GM18508 (cell line): ENCODE results near the gene DGCR8.
"Not testable (repeated sequence)": the region's sequence is repeated elsewhere in the genome, so short reads cannot be mapped to it uniquely, and the experiment has no call there.

Source experiments
- ATAC-seq: cut with Tn5 transposase; IDR thresholded peaks from one replicate; pipeline ENCODE4 v1.9.1; 2021; ENCODE audit warnings: moderate number of reproducible peaks; ENCODE audit not compliant: insufficient read depth, unreplicated experiment

Gene DGCR8

GRCh38 chr22:20147237-20147988 lies 67.4 kb downstream of the DGCR8 start:
- no peak for ATAC-seq

- no peak for ATAC-seq
Measured at GRCh38 chr22:20148414-20148813, 68.4 kb downstream of the DGCR8 start.

DNA sequence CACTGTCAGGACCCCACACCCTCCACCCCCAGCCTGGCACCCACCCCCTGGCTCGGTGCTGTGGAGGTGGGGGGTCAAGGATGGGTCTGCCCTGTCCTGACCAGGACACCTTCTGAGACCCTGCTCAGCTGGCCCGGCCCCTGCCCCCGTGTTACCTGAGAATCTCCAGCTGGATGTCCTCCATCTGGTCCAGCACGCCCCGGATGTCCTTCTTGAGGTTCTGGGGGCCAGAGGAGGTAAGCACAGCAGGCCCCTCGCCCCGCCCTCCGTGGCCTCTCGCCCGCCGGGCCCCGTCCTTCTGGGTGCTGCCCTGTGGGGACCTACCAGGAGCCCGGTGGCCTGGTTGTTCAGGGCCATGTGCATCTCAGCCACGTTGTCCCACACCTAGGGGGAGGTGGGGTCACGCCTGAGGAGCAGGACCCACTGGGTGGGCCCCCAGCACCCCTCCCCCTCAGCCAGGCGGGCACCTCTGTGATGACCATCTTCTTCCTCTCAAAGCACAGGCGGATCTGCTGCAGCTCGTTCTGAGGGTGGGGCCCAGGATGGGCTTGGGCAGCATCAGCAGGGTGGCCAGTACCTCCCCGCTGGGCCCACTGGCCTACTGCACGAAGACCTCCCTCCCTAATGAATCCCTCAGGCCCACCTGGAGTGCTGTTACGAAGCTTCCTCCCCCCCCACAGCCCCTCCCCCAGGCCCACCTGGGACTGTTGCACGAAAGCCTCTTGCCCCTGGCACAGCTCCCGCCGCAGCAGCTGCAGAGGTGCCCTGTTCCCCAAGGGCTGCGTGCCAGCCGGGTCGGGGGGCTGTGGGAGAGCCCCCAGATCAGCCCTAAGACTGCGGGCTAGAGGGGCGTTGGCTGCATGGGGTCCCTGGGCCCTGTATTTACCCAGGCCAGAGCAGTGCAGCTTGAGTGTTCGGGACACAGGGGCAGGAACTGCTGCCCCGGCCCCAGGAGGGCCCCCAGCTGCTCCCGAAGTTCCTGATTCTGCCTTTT lies 69.5 kb downstream of the DGCR8 start:
- ATAC-seq = no peak

DNA sequence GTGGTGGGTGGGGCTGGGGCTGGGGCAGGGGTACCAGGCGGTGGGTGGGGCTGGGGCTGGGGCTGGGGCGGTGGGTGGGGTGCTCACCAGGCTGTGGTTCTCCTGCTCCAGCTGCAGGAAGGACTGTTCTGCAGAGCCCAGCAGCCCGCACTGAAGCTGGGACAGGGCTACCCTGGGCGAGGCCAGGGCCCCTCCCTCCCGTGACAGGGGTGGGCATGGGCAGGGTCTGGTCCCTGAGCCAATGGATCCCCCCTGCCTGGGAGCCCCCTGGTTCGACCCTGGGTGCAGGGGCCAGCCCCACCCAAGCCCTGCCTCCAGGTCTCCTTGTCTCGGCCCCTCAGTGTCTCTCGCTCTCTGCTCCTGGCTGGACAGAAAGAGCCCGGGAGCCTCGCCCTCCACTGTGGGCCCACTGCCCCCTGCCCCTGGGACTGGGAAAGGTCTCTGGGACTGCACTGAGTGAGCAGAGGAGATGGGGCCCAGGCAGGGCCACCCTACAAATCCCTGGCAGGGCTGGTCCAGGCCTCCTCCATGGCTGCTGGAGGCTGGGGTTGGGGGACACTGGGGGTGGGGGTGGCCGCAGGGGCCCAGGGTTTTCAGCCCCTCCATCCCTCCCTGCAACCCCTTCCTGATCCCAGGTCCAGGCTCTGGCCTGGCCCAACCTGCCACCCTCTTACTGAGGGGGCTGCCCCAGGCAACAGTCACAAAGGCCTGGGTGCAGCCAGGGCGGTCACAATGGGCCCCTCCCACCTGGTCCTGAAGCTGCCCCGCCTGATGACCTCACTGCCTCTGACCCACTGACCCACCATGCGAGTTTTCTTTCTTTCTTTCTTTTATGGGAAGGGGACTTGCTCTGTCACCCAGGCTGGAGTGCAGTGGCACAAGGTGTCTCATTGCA lies 70.6 kb downstream of the DGCR8 start, which contains the start of gene CCDC188:
Gene CCDC188 (minus strand): TSS at position 675 of the 895 bp plus-strand sequence. CDS start 69 bp downstream, at position 606.
- ATAC-seq = no peak

DNA sequence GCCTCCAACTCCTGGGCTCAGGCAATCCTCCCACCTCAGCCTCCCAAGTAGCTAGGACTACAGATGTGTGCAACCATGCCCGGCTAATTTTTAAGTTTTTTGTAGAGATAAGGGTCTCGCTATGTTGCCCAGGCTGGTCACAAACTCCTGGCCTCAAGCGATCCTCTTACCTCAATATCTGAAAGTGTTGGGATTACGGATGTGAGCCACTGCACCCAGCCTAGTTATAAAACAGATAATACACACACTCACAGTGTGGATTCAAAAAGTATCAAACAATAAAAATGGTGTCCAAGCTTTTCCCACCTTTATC lies 71.2 kb downstream of the DGCR8 start:
- ATAC-seq = no peak

DNA sequence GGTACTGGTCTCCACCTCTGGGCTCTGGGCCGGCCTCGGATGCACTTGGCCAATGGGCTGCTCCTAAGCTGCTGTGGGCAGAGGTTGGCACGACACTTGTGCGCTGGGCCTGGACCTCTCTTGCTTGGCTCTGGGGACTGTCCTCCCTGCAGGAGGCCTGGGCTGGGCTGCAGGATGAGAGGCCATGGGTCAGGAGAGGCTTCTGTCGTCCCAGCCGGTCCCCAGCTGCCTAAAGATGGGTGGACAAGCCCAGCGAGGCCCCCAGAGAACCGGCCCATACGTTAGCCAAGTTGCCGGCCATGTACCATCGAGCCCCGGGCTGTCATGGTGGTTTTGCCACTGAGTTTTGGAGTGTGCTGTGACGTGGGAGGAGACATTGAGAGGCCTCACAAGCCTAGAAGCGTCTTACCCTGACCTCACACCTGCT lies 72.4 kb downstream of the DGCR8 start:
- no peak for ATAC-seq

- ATAC-seq = no peak
Measured at GRCh38 chr22:20153945-20154344, 73.9 kb downstream of the DGCR8 start.

DNA sequence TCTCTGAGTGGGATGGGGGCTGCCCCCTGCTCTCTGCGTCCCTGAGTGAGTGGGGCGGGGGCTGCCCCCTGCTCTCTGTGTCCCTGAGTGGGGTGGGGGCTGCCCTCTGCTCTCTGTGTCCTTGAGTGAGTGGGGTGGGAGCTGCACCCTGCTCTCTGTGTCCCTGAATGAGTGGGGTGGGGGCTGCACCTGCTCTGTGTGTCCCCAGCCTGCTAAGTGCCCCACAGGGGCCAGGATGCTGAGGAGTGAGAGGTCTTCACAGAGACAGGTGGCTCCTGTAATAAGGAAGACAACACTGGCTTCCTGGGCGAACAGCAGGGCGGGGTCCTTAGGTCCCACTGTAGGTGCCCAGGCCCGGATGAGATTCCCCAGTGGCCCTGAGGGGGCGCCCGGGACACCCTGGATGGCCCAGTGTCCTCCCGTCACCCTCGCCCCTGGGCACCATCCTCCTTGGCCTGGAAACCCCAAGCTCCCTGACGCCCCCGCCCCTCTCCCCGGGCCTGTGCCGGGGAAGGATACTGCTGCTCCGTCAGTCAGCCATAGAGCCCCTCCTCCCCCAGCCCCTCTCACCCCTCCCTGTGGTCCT lies 74.7 kb downstream of the DGCR8 start:
- no peak for ATAC-seq

DNA sequence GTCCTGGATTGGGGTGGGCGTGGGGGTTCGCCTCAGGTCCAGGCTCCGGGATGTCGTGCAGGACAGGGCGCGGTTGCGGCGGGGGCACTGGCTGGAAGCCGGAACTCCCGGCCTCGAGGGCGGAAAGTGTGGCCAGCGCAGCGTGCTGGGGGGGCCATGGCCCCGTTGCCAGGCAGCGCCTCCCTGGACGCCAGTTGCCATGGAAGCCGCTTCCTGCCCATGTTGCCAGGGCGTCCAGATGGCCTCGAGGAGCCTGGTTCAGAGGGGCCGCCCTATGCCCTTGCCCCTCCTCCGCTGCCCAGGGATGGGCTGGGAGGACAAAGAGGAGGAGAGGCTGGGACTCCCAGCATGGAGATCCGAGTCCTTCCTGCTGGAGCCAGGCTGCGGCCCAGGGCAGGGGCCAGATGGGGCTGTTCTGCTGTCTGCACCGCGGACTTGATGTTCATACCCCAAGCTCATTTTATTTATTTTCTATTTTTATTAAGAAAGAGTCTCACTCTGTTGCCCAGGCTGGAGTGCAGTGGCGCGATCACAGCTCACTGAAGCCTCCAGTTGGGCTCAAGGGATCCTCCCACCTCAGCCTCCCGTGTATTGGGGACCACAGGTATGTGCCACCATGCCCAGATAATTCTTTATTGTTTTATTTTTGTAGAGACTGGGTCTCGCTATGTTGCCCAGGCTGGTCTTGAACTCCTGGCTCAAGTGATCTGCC lies 75.4 kb downstream of the DGCR8 start:
- no peak for ATAC-seq

DNA sequence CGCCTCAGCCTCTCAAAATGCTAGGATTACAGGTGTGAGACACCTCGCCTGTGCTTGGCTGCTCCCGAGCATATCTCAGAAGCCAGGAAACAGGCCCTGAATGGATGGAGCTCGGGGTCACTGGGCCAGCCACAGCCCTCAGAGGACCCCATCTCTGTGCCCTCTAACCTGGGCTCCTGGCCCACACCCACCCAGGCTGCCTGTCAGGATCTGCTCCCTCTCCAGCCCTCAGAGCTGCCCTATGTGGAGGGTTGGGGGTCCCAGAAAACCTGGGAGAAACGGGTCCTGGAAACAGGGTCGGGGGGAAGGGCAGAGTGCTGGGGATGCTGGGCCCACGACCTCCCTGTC lies 76.0 kb downstream of the DGCR8 start:
- ATAC-seq = no peak

DNA sequence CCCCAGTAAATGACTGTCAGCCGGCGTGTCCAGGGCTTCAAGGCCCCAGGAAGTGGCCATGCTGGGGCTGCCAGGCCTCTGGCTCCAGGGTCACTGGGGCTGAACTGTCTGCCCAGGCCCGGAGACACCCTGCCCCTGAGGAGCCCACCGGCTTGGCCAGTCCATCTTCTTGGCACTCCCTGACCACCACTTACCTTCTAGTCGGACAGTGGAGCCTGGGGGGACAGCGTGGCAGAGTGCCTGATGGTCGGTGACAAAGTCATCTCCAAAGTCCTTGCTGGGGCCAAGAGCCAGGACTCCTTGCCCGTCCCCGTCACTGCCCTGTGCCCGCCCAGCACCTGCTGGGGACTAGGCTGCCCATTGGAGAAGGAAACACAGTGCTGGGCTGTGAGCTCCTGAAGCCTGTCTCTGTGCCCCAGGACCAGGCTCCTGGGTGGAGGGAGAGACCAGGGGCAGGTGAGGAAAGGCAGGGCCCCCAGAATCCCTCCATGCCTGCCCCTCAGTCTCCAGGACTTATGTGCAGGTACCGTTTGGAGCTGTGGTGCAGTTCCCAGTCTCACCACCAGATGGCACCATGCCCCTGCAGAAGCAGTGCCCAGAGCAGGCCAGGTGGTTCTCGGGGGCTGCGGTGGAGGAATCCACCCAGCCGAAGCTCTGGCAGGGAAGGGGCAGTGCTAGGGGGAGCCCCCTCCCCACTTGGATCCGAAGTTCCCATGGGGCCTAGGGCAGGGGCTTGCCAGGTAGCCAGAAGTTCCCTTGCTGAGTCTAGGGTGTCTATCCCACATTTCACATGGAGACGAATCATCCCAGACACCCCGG lies 76.8 kb downstream of the DGCR8 start:
- ATAC-seq = no peak

DNA sequence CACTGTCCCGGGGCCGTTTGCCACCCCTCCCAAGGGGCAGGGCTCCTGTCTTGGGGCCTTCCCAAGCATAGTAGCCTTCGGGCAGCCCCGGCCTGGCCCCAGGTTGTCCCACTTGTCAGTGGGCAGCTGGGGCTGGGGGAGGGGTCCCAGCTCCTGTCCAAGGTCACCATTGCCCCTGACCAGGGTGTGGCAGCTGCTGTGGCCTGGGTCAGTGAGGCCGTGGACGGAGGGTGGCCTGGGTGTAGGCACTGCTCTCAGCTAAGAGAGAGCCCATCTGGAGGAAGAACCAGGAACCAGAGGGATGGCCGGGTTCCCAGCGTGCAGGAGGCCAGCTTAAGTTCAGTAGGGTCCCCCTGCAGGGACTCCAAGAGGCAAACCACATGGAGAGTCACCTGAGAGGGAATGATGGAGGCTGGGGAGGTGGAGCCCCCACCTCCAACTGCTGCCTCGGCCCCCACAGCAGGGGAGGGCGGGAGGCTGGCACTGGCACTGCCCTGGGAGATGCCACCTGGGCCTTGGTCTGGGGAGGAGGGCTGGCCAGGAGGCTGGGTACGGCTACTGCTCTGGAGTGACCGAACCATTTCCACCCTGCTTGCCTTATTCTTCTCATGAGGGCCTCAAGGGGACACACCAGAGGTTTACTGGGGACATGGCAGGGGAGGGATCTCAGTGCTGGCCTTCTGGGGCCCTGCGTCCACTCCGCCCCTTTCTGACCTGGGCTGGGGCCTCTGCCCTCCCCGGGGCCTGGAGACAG lies 77.6 kb downstream of the DGCR8 start:
- no peak for ATAC-seq

DNA sequence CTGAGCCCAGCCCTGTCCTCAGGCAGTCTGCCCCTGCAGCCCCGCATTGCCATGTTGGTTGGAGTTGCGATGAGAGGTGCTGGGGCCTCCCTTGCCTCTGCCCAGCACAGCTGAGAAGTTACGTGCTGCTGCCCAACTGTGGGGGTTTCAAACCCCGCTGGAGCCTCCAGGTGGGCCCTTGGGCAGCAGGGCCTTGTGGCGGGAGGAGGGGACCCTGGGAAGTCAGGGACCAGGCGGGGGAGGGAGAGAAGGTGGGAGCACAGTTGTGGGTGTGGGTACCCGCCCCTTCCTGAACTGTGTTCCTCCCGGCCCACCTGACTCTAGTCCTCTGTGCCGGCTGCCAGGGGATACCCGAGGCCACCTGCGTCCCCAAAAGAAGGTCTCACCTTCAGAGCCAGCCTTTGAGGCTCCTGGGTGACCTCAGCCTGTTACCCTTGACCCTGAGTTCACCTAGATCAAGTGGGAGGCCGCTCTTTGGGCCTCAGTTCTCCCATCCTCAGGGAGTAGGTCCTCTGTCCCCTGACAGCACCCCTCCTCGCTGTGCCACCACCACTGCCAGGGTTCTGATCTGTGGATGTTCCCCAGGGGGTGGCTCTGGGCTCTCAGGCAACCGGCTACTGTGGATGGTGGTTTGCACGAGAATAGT lies 78.5 kb downstream of the DGCR8 start:
- ATAC-seq = no peak

GRCh38 chr22:20159076-20159475 lies 79.0 kb downstream of the DGCR8 start:
- ATAC-seq = no peak

- ATAC-seq = not testable (repeated sequence)
Measured at GRCh38 chr22:20159531-20159930, 79.5 kb downstream of the DGCR8 start.

DNA sequence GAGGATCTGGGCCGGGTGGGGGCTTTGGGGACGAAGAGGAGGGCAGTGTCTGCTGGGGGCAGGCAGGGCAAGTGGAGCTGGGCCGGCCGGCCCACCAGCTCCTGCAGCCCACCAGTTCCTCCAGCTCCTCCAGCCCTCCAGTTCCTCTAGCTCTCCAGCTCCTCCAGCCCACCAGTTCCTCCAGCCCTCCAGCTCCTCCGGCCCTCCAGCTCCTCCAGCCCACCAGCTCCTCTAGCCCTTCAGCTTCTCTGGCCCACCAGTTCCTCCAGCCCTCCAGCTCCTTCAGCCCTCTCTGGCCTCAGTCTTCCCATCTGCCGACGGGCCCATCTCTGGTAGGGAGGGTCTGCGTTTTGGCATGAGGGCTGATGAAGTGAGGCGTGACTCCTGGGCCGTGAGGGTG lies 80.0 kb downstream of the DGCR8 start:
- no peak for ATAC-seq
